Measurements from ENCODE around the gene SAMD7.

GRCh38 chr3:169970847-169971246 lies 59.5 kb downstream of the SAMD7 start:
- TF ChIP-seq POLR2AphosphoS5 (IDR thresholded peaks at IDR 0.05; ENCODE audit: low read depth), result no peak
- no peak for TF ChIP-seq CTCF (IDR thresholded peaks at IDR 0.05; ENCODE audit: insufficient read depth, low read length)
- no peak for TF ChIP-seq GABPA (IDR thresholded peaks at IDR 0.05; ENCODE audit: low read depth)
- TF ChIP-seq REST (IDR thresholded peaks at IDR 0.05; ENCODE audit: insufficient replicate concordance, low read depth), result no peak
